GM19240 (cell line): Measurements from ENCODE around the gene BMP8A.
"Not testable (repeated sequence)": the region's sequence is repeated elsewhere in the genome, so short reads cannot be mapped to it uniquely, and the experiment has no call there.

Experiments
- DNase-seq: peaks from one replicate; pipeline ENCODE4 v3.0.0; 2011; ENCODE audit warnings: low spot score; ENCODE audit not compliant: insufficient read length

Gene BMP8A, protein sequence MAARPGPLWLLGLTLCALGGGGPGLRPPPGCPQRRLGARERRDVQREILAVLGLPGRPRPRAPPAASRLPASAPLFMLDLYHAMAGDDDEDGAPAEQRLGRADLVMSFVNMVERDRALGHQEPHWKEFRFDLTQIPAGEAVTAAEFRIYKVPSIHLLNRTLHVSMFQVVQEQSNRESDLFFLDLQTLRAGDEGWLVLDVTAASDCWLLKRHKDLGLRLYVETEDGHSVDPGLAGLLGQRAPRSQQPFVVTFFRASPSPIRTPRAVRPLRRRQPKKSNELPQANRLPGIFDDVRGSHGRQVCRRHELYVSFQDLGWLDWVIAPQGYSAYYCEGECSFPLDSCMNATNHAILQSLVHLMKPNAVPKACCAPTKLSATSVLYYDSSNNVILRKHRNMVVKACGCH

DNA sequence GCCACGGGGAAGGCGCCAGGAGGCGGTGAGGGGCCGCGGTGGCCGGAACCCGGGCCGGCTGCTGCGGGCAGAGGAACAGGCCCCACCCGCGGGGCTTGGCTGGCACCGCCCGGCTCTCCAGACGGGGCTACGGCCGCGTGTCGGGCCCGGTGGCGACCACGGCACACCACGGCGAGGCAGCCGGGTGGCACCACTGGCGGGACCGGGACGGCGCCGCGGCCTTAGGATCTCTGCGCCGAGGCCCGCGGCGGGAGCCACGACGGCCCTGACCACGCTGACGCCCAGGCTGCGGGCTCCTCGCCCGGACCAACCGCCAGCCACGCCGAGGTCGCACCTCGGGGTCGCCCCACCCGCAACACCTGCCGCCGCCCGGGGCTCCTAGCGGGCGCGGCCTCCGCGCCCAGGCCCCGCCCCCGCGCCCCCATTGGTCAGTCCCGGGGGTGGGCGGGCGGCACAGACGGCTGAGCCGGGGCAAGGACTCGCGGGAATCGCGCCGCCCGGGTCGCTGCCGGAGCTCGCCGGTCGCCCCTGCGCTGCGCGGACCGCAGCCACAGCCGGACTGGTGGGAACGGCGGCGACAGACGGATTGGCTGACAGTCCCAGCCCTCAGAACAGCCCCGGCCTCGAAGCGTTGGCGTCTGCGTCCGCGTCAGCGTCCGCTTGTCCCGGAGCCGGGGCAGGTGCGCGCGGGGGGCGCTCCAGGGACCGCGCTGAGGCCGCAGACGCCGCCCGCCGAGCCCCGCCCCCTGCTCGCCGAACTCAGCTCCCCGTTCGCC is at the start of gene BMP8A:
Gene BMP8A (plus strand): TSS at position 491 of the 776 bp plus-strand sequence. CDS start 356 bp downstream, outside the sequence.
- DNase-seq = peak; percentile 84

DNA sequence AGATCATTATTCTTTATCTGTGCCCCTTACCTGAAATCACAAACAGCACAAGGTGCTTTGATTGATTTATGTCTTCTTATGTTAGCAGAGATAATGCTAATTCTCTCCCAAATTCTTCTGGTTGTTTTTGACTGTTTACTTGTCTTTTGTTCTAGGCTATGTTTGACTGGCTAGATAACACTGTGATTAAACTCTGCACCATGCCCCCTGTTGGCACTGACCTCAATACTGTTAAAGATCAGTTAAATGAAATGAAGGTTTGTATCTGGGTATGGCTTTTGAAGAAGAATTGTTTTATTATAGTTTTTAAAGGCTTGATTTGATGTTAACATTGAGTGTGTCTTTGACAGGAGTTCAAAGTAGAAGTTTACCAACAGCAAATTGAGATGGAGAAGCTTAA is 49.6 kb upstream of the BMP8A start:
- DNase-seq = no peak

DNA sequence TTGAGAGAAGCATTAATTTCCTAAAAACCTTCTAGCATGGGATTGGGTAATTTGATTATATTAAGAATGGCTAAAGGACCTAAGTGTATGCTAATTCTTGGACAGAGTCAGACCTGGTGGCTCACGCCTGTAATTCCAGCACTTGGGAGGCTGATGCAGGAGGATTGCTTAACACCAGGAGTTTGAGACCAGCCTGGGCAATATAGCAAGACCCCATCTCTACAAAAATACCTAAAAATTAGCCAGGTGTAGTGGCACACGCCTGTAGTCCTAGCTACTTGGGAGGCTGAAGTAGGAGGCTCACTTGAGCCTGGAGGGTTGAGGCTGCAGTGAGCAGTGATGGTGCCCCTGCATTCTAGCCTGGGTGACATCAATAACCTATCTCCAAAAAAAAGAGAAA is 45.9 kb upstream of the BMP8A start:
- no peak for DNase-seq

DNA sequence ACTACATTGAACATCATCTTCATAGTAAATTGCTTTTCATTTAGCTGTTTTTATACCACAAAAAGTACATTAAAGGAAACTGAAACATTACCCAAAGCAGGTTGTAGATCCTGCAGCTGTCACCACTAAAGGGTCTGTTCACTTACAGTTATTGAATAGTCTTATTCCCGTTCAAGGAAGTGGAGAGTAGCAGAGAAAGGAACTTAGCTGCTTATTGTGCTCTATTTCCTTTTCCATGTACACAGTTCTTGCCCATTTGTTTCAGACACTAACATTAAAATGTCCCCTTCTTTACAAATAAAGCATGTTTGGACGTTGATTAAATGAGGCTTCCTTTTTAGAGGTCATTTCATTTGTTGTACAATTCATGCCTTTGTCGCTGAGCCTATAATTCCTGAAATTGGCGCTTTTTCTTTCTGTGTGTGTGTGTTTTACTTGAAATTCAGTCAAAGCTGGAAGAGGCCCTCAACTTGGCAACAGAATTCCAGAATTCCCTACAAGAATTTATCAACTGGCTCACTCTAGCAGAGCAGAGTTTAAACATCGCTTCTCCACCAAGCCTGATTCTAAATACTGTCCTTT is 44.4 kb upstream of the BMP8A start:
- no peak for DNase-seq

DNA sequence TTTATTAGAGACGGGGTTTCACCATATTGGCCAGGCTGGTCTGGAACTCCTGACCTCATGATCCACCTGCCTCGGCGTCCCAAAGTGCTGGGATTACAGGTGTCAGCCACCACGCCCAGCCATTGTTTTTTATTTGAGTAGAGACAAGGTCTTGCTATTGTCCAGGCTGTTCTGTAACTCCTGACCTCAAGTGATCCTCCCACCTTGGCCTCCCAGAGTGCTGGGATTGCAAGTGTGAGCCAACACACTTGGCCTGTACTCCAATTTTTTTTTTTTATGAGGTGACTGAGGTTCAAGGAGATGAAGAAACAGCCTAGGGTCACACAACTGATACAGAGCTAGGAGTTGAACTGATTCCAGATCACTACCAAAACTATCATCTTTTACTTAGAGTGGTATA is 41.4 kb upstream of the BMP8A start:
- not testable (repeated sequence) for DNase-seq

DNA sequence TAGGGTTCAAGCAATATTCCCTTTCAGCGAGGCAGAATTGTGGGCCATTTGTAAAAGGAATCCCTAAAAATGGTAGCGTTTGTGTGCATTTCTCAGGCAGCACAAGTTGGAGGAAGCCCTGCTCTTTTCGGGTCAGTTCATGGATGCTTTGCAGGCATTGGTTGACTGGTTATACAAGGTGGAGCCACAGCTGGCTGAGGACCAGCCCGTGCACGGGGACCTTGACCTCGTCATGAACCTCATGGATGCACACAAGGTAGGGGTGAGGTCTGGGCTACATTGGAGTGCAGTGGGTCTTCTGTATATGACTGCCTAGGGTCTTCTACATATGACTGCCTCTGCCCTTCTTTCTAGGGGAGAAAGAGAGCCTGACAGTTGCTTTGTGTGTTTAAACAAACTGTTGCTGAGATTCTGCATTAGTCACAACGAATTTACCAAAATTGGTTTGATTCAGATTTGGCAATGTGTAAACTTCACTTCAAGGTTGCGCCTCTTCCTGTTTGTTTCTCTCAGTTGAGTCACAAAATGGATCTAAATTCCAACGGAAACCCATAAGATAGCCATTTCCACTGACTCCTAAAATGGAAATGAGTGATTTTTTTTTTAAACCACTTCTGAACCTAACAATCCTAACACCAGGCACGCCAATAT is 40.4 kb upstream of the BMP8A start:
- DNase-seq = no peak

DNA sequence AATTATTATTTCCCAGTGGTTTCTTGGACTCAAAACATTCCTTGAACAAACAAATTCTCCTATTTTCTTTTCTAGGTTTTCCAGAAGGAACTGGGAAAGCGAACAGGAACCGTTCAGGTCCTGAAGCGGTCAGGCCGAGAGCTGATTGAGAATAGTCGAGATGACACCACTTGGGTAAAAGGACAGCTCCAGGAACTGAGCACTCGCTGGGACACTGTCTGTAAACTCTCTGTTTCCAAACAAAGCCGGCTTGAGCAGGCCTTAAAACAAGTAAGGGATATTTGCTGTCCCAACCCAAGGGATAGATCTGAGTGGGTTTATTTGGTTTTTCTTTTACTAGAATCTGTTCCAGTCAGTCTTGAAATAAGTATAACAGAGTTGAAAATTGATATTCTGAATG is 39.4 kb upstream of the BMP8A start:
- no peak for DNase-seq

DNA sequence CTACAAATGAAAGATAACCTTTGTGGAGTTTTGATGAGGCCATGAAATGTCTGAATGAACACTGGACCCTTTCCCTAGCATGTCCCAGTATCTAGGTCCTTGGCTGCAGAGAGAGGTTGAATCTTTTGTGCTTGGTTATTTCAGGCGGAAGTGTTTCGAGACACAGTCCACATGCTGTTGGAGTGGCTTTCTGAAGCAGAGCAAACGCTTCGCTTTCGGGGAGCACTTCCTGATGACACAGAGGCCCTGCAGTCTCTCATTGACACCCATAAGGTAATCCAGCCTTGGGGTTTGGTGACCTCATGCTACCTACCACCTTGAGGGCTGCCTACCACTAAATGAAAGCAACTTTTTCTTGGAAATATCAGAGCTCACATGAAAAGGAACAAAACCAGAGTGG is 38.9 kb upstream of the BMP8A start:
- no peak for DNase-seq

DNA sequence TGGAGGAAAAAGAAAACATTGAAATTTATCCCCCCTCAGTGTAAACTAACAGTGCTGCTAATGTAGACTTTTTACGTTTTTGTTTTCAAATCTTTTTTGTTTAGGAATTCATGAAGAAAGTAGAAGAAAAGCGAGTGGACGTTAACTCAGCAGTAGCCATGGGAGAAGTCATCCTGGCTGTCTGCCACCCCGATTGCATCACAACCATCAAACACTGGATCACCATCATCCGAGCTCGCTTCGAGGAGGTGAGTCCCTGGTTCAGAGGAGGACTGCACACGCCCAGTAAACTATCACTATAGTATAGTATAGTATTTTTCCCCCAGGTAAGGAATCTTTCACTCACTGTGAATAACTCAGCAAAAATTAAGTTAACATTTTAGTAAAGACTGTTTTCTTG is 37.8 kb upstream of the BMP8A start:
- DNase-seq = no peak

DNA sequence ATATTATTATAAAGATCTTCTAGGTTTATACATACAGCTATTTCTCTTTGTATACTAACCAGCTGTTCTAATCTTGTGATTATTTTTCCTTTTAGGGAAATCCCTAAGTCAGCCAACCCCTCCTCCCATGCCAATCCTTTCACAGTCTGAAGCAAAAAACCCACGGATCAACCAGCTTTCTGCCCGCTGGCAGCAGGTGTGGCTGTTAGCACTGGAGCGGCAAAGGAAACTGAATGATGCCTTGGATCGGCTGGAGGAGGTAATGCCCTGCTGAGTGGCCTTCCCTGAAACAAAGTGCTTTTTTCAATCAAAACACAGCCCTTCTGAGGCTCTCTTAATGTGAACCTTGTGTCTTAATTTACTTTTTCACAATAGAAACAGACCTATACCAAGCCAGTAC is 32.4 kb upstream of the BMP8A start:
- DNase-seq = no peak

DNA sequence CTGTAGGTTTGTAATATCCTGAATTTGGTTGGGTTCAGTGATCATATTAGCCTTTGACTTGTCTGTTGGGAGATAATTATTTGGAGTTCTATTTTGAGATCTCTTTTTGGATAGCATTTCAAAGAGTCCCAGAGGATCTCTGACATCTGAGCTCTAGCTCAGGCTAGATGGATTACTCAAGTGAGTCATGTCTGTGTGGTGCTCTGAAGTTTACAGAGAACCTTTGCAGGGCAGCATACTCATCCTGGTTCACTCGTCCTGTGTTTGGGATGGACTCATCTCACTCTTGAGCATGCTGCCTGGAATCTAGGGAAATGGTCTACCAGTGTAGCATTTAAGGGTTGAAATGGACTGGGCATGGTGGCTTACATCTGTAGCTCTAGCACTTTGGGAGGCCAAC is 29.4 kb upstream of the BMP8A start:
- DNase-seq = no peak

DNA sequence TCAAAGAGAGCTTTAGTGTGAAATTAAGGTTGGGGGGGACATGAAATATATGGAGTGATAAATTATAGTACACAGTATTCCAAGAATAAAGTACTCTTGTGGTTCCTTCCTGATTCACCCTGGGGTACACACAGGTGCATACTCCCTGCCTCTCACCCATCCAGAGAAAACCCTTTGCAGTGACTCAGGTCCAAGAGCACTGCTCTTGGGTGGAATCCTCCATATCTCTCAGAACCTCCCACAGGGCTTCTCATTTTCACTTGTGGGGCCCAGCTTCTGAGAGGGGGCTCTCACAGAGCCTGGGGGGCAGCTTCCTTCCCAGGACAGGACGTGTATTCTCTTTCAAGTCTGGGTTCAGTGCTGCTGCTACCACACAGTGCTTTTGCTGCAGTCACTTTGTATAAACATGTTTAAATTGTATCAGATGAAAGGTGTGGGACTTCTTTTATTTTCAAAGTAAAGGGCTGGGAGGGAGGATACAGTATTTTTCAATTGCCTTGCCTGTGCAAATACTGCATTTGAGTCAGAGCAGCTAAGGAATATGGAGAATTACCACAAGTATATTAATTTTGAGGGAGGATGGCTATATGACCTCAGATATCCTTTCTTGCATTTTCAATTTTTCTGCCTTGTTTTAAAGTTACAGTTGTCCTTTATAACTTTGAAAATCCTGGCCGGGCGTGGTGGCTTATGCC is 24.9 kb upstream of the BMP8A start:
- no peak for DNase-seq

DNA sequence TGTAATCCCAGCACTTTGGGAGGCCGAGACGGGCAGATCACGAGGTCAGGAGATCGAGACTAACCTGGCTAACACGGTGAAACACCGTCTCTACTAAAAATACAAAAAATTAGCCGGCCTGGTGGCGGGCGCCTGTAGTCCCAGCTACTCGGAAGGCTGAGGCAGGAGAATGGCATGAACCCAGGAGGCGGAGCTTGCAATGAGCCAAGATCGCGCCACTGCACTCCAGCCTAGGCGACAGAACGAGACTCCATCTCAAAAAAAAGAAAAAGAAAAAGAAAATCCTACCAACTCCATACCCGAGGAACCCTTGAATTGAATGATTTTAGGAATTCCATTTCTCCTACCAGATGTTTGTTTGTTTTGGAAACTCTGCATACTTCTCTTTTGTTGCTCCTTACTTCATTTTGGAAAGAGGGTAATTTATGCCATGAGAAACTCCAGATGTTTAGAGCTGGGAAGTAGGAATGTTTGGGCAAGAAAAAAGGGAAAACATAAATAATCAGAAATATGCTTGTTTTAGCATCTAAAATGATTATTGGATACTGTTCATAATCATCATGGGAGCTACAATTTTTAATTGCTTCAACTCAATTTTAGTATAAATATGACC is 24.2 kb upstream of the BMP8A start:
- DNase-seq = not testable (repeated sequence)

DNA sequence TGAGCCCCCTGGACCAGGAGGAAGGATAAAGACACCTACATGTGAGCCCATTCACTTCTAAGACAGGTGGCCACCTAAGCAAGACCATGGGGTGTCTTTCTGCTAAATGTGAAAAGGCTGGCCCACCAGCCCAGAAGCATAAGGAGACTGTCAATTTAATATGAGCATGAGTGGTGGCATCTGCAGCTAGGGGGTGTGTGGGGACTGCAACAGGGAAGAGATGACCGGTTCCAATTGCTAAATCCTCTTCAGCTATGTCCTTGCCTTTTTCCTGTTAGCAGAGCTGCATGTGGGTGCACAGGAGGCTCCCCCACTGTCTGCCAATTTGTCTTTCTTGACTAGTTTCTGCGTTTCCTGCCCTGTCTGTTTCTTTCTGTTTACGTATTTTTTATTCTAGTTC is 22.3 kb upstream of the BMP8A start:
- DNase-seq = no peak

DNA sequence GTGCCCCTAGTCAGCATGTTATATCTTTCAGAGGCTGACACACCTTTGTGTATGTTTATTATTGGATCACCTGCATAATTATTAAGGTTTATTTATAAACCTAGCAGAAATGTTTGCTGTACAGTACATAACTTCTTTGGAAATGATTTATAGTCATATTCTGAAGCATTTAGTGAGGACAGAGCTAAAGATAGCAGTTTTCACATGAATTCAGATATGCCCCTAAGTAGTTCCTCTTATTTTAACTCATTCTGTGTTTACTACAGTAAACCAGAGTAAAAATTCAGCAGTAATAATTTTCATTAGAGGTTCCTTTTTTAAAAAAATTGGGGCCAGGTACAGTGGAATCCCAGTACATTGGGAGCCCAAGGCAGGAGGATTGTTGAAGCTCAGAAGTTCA is 21.4 kb upstream of the BMP8A start:
- DNase-seq = no peak

DNA sequence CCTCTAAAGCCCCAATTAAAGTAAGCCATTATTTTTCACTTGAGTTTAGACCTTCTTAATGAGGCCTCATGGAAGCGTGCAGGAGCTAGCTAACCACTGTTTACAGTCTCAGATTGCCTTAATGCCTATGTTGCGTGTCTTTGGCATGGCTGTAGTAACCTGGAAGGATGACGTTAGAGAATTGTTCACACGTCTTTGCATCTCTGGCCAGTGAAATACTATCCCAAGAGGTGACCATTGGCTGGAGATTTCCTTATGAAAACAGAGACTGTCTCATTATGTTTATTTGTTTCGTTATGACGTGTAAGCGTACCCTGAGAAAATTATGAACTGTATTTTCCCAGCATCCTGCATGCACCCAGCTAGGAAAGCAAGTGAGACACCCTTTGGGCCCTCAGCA is 18.6 kb upstream of the BMP8A start:
- DNase-seq = no peak

DNA sequence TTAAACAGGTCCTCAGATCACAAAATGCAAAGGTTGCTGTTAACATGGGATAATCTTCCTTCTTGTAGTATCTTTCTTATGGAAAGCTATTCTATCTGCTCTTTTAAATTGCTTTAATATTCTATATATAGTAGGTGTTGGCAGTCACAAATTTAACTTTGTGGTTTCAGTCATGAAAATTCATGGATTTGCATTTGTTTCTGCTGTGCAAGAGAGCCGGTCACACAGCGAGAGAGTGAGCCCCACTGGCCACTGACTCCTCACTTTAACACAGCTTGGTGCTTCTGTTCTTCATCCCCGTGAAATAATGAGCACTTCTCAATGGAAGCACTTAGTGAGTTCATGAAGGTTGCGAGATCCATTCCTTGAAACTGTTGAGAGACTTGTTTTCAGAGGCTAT is 18.1 kb upstream of the BMP8A start:
- DNase-seq = no peak

DNA sequence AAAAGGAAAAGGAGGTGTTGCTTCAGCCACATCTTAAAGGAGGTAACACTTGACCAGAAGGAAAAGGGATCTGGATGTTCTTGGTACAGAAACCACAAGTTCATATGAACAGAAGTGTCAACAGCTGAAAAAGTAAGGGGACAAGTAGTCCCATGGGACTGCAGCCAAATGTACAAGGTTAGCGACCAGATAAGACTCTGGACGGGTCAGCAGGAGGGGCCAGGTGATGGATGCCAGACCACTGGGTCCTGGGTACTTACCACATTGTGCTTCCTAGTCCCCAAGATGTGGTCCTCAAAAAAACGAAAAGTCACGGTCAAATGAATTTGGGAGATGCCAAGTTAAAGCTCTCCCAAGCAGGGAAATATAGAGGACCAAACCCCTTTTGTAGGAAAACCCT is 16.6 kb upstream of the BMP8A start:
- no peak for DNase-seq

DNA sequence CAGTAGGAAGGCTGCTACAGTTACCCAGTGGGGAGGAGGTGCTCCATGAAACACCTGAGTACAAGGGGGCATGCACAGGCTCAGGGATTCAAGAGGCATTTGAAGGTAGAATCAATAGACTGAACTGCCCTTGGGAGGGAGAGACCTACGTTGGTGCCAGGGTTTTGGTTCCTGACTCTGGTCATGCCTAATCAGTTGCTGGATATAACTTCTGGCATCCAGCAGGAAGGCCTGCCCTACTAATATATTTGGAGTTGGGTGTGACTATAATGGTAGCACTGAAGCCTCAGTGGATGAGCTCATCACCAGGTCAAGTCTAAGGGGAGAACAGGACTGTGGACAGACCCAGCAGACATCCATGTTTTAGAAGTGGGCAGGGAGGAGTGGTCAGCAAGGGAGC is 15.9 kb upstream of the BMP8A start:
- DNase-seq = not testable (repeated sequence)

DNA sequence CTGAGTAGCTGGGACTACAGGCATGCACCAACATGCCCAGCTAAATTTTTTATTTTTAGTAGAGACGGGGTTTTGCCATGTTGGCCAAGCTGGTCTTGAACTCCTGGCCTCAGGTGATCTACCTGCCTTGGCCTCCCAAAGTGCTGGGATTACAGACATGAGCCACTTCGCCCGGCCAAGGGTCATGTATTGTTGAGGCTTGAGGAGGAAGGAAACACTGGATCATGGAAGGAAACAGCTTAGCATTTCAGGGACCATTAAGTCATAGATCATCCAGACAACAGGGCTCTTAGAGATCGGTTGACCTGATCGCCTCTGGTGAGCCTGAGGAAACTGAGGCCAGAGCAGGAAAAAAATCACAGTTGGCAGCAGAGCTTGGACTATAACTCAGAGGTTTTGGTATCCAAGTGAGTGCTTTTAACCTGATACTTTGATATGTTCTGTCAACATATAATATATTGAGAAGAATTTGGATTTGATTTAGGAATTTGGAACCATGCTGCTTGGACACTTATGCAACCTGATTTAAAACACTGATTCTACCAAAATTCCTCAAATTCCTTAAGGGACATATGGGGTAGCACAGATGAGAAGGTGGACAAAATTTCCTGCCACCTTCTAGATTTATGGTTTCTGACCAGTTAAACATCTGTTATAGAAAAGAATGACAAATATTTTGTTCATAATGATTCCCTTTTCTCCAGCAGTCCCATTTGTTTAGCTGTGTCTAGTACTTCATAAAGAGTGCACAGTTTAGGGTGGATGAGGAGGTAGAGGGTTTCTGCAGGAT is 13.1 kb upstream of the BMP8A start:
- no peak for DNase-seq
